GM12872 (cell line): ENCODE data around the gene ZNF460.

Experiments
- CTCF ChIP-seq: IDR thresholded peaks from 3 replicates; pipeline ENCODE4 v1.5.1; 2011; ENCODE audit warnings: low read depth, mild to moderate bottlenecking, low read length, moderate library complexity; ENCODE audit not compliant: insufficient read depth

ZNF460 gene

GRCh38 chr19:57244513-57244912 lies 35.8 kb upstream of the ZNF460 start:
- TF ChIP-seq CTCF = no peak

GRCh38 chr19:57245066-57245465 lies 35.2 kb upstream of the ZNF460 start:
- TF ChIP-seq CTCF = no peak

DNA sequence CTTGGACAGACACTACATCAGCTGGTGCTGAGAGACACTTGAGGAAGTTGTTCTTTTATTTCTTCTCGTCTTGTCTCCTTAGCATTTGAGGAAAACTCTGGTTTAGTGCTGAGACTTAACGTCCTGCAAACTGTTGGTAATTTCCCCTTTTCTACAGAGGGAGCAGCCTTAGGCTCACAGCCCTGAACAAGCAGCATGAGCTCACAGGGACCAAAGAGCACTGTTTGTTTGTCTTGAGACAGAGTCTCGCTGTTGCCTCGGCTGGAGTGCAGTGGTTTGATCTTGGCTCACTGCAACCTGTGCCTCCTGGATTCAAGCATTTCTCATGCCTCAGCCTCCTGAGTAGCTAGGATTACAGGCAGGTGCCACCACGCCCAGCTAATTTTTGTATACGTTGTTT lies 34.3 kb upstream of the ZNF460 start:
- TF ChIP-seq CTCF = no peak

DNA sequence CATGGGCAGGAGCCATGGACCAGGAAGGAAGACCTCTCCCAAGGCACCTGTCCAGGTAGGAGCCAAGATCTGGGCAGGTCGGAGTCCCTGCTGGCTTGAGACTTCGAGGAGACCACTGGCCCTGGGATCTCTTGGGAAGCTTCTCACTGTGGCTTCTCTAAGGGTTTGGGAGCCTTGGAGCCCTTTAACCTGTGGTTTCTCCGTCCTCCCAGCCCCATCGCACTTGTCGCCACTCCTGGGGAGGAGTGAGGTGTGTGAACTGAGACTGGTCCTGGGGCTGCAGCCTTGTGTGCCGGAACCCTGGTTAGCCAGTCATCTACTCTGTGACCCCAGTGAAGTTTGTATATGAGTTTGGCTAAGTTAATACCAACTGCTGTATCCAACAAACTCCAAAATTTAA lies 31.6 kb upstream of the ZNF460 start:
- no peak for TF ChIP-seq CTCF

DNA sequence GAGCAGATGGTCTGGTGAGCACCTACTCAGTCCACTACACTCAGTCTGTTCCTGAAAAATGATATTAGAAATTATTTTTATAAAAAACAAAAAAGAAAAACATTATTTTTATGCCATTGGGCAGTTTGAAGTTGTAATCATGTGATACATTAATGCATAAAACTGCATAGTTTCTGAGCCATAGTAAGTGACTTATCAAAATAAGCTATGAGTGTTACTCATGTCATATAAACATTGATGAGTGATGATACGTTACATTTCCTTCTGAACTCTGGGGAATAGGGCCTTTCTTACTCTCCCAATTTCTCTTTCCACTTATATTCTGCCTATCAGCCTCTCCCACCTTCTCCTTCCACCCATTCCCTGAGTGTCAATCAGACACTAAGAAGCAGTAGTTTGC lies 31.0 kb upstream of the ZNF460 start:
- TF ChIP-seq CTCF = no peak

GRCh38 chr19:57262044-57262443 lies 18.2 kb upstream of the ZNF460 start:
- TF ChIP-seq CTCF = no peak

- TF ChIP-seq CTCF = no peak
Observed at GRCh38 chr19:57263244-57263741, 17.0 kb upstream of the ZNF460 start.

- no peak for TF ChIP-seq CTCF
Observed at GRCh38 chr19:57267291-57267690, 13.0 kb upstream of the ZNF460 start.
